Sigmoid colon (tissue), 4 donors: ENCODE measurements around the gene PLA2G15.

ENCODE experiments used
- EP300 ChIP-seq, 4 donors: sonication (generic); formaldehyde crosslinking; IDR thresholded peaks; one replicate each; pipeline ENCODE4 v1.6.1; 2017; ENCODE audit warnings: antibody characterized with exemption in 4 of 4
- POLR2A ChIP-seq, 2 donors: fragments of 450-650 bp; IDR thresholded peaks; one replicate each; pipeline ENCODE4 v1.6.1; 2016; ENCODE audit warnings: antibody characterized with exemption in 2 of 2, mild to moderate bottlenecking in 2 of 2, moderate library complexity in 2 of 2
- POLR2AphosphoS5 ChIP-seq, 4 donors: sonication (generic); formaldehyde crosslinking; IDR thresholded peaks; one replicate each; pipeline ENCODE4 v1.6.1; 2017; ENCODE audit warnings: antibody characterized with exemption in 4 of 4
- TF ChIP-seq, protein P1 (sequence below), 4 experiments: fragments of 450-650 bp in 3 of 4; fragments of 200-600 bp in 1 of 4; IDR thresholded peaks; one replicate each; pipeline ENCODE4 v1.5.1; 2016 to 2019; ENCODE audit warnings: antibody characterized with exemption in 4 of 4, mild to moderate bottlenecking in 3 of 4, moderate library complexity in 2 of 4

DNA sequence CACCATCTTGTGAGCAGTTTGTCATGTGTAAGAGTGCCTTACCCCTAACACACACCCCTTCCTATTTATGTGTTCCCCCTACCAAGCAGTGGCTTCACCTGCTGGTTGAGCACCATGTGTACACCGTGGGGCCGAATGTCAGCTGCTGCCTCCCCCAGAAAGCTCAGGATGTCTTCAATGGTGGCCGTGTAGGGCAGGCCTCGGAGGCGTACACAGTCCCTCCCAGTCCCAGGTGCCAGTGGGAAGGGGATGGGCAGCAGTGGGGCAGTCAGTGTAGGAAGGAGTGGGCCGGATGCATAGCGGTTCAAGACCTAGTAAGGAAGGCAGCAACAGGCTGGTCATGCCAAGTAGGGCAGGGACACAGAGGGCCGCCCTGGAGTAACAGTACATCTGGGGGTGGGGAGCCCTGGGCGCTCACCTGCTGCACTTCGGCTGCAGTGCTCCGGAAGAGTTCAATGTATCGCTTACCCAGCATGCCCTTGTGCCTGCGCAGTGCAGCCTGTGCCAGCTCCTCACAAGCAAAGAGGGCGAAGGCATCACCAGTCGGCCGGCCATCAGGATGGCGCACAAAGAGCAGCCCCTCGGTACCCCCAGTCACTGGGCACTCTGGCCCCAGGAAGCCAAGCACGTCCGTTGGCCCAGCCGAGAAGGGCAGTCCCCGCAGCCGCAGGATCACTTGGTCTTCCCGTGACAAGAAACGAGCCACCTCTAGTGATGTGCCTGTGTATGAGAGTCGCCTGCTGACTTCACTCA, 13.6 kb upstream of the PLA2G15 start:
- TF ChIP-seq POLR2A (IDR thresholded peaks at IDR 0.05) (no peak), POLR2AphosphoS5 (IDR thresholded peaks at IDR 0.05) (no peak), EP300 (IDR thresholded peaks at IDR 0.05) (no peak)
- TF ChIP-seq, protein P1, sequence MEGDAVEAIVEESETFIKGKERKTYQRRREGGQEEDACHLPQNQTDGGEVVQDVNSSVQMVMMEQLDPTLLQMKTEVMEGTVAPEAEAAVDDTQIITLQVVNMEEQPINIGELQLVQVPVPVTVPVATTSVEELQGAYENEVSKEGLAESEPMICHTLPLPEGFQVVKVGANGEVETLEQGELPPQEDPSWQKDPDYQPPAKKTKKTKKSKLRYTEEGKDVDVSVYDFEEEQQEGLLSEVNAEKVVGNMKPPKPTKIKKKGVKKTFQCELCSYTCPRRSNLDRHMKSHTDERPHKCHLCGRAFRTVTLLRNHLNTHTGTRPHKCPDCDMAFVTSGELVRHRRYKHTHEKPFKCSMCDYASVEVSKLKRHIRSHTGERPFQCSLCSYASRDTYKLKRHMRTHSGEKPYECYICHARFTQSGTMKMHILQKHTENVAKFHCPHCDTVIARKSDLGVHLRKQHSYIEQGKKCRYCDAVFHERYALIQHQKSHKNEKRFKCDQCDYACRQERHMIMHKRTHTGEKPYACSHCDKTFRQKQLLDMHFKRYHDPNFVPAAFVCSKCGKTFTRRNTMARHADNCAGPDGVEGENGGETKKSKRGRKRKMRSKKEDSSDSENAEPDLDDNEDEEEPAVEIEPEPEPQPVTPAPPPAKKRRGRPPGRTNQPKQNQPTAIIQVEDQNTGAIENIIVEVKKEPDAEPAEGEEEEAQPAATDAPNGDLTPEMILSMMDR (IDR thresholded peaks at IDR 0.05) = no peak
